ENCODE results near the gene LYAR.

DNA sequence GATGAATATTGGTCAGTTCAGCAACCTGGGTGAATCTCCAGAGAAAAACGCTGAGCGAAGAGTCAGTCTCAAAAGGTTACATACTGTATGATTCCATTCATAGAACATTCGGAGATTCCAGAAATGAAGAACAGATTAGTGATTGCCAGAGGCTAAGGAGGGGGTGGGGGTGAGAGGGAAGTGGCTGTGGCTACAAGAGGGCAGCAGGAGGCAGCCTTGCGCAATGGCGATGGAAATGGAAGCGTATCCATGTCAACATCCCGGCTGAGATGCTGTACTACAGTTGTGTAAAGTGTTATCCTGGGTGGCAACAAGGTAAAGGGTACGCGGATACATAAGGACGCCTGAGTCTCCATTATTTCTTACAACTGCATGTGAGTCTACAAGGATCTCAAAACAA is 18.0 kb downstream of the LYAR start:
- TF ChIP-seq CTCF (IDR thresholded peaks at IDR 0.05) = no peak
- no peak for TF ChIP-seq POLR2AphosphoS5 (IDR thresholded peaks at IDR 0.05)
- TF ChIP-seq POLR2A (IDR thresholded peaks at IDR 0.05) = no peak
- no peak for TF ChIP-seq EP300 (IDR thresholded peaks at IDR 0.05)

All from sigmoid colon (tissue), 4 donors.